ENCODE data around the gene PAN3. TPM values are rescaled to one million over a fixed set of nuclear protein-coding genes. Genes with fewer than 3 reads are reported as not detected.

The PAN3 gene
- total RNA-seq, 2 experiments from 2014 or later, result 30.9 to 32.9 TPM

DNA sequence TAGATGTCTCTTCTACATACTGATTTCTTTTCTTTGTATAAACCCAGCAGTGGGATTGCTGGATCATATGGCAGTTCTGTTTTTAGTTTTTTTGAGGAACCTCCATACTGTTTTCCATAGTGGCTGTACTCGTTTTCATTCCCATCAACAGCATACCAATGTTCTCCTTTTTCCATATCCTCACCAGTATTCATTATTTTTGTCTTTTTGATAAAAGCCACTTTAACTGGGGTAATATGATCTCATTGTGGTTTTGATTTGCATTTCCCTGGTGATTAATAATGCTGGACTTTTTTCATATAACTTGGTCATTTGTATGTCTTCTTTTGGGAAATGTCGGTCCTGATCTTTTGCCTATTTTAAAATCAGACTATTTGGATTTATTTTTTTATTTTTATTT is 108.5 kb downstream of the PAN3 start:
- peaks cover 5% of the 10 kb centered on the region for H3K9me3 Mint-ChIP-seq
- DNase-seq (no peak), ATAC-seq (no peak)
- POLR2A ChIA-PET, result no interaction called here
- H3K36me3 Mint-ChIP-seq (ENCODE audit: low read depth), result peaks cover 62% of the 10 kb centered on the region
- H3K4me1 Mint-ChIP-seq (ENCODE audit: low read depth), result peaks cover 39% of the 10 kb centered on the region
- intact Hi-C loops (cut with micrococcal nuclease), result no loop called here
- no peak for TF ChIP-seq CTCF (IDR thresholded peaks at IDR 0.05)
- no peak overlapping the region for H3K27ac Mint-ChIP-seq
- H3K4me3 Mint-ChIP-seq, result no peak overlapping the region
- CTCF ChIA-PET, result interaction anchor here (1.1 kb wide), 1 partner anchor 105 kb away, joined by 3 read pairs; no protein-coding TSS in a partner anchor
- no peaks in the 10 kb centered on the region for H3K27me3 Mint-ChIP-seq

DNA sequence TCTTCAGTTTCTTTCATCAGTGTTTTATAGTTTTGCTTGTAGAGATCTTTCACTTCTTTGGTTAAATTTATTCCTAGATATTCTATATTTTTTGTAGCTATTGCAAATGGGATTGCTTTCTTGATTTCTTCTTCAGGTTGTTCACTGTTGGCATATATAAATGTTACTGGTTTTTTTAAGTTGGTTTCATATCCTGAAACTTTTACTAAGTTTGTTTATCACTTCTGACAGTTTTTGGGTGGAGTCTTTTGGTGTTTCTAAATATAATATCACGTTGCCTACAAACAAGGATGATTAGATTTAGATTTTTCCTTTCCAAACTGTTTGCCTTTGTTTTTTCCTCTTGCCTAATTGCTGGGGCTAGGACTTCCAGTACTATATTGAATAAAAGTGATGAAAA is 109.7 kb downstream of the PAN3 start:
- no peak for TF ChIP-seq CTCF (IDR thresholded peaks at IDR 0.05)
- peaks cover 55% of the 10 kb centered on the region for H3K36me3 Mint-ChIP-seq (ENCODE audit: low read depth)
- no peak overlapping the region for H3K27ac Mint-ChIP-seq
- H3K9me3 Mint-ChIP-seq, result peaks cover 5% of the 10 kb centered on the region
- ATAC-seq (no peak), DNase-seq (no peak)
- no peaks in the 10 kb centered on the region for H3K27me3 Mint-ChIP-seq
- H3K4me1 Mint-ChIP-seq (ENCODE audit: low read depth), result peaks cover 42% of the 10 kb centered on the region
- H3K4me3 Mint-ChIP-seq, result no peak overlapping the region
- ChIA-PET CTCF (no interaction called here), POLR2A (interaction anchor here (0.6 kb wide), 1 partner anchor 127 kb away, joined by 4 read pairs; no protein-coding TSS in a partner anchor)
- intact Hi-C loops (cut with micrococcal nuclease), result no loop called here

DNA sequence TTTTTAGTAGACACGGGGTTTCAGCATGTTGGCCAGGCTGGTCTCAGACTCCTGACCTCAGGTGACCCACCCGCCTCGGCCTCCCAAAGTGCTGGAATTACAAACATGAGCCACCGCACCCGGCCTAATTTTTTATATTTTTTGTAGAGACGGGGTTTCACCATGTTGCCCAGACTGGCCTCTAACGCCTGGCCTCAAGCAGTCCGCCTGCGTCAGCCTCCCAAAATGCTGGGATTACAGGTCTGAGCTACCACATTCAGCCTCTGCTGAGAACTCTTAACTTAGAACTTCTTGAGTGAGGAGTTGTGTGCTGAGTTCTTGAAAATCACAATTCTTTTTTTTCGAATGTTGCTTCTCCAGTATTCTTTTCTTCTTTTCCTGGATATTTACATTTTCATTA is 112.2 kb downstream of the PAN3 start:
- POLR2A ChIA-PET, result interaction anchor here (0.8 kb wide), 1 partner anchor 11 kb away, joined by 4 read pairs; no protein-coding TSS in a partner anchor
- CTCF ChIA-PET, result no interaction called here
- H3K4me1 Mint-ChIP-seq (ENCODE audit: low read depth), result peaks cover 53% of the 10 kb centered on the region
- ATAC-seq (no peak), DNase-seq (no peak)
- intact Hi-C loops (cut with micrococcal nuclease), result no loop called here
- H3K9me3 Mint-ChIP-seq, result peaks cover 5% of the 10 kb centered on the region
- H3K27ac Mint-ChIP-seq, result no peak overlapping the region
- TF ChIP-seq CTCF (IDR thresholded peaks at IDR 0.05), result no peak
- H3K36me3 Mint-ChIP-seq (ENCODE audit: low read depth), result peaks cover 42% of the 10 kb centered on the region
- H3K4me3 Mint-ChIP-seq, result no peak overlapping the region
- H3K27me3 Mint-ChIP-seq, result no peaks in the 10 kb centered on the region

- intact Hi-C loops (cut with micrococcal nuclease), result no loop called here
- ATAC-seq (no peak), DNase-seq (no peak)
- CTCF ChIA-PET, result no interaction called here
- Mint-ChIP-seq H3K36me3 (ENCODE audit: low read depth) (peaks cover 37% of the 10 kb centered on the region), H3K27ac (peak overlapping the region; percentile 17), H3K4me3 (no peak overlapping the region), H3K4me1 (ENCODE audit: low read depth) (peaks cover 50% of the 10 kb centered on the region), H3K9me3 (peaks cover 5% of the 10 kb centered on the region), H3K27me3 (no peaks in the 10 kb centered on the region)
- TF ChIP-seq CTCF (IDR thresholded peaks at IDR 0.05), result no peak
- POLR2A ChIA-PET, result interaction anchor here (0.6 kb wide), 1 partner anchor 92 kb away, joined by 3 read pairs; no protein-coding TSS in a partner anchor
Measured at GRCh38 chr13:28251466-28251865, 113.1 kb downstream of the PAN3 start.

GRCh38 chr13:28252547-28252946 is 114.2 kb downstream of the PAN3 start:
- Mint-ChIP-seq H3K27ac (no peak overlapping the region), H3K36me3 (ENCODE audit: low read depth) (peaks cover 36% of the 10 kb centered on the region), H3K4me1 (ENCODE audit: low read depth) (peaks cover 41% of the 10 kb centered on the region), H3K4me3 (no peak overlapping the region), H3K27me3 (no peaks in the 10 kb centered on the region), H3K9me3 (peaks cover under 1% of the 10 kb centered on the region)
- TF ChIP-seq CTCF (IDR thresholded peaks at IDR 0.05), result no peak
- DNase-seq (no peak), ATAC-seq (no peak)
- CTCF ChIA-PET, result no interaction called here
- POLR2A ChIA-PET, result no interaction called here
- intact Hi-C loops (cut with micrococcal nuclease), result no loop called here

All from activated CD8-positive, alpha-beta T cell treated with anti-CD3 and anti-CD28 coated beads for 36 hours (primary cell).